Prostate gland (tissue), 2 donors: Measurements from ENCODE around the gene TJP1.

Source experiments
- CTCF ChIP-seq, 4 experiments: fragments of 200-600 bp in 2 of 4; fragments of 450-650 bp in 2 of 4; sonication (generic) in 2 of 4; IDR thresholded peaks; 1 replicate in 3 of 4; 2 replicates in 1 of 4; pipeline ENCODE4 v1.5.1; 2016 to 2019; ENCODE audit warnings: antibody characterized with exemption in 4 of 4, mild to moderate bottlenecking in 2 of 4, moderate library complexity in 2 of 4
- POLR2A ChIP-seq: fragments of 450-650 bp; IDR thresholded peaks from one replicate; pipeline ENCODE4 v1.6.1; 2016; ENCODE audit warnings: antibody characterized with exemption, mild to moderate bottlenecking

- TF ChIP-seq CTCF (IDR thresholded peaks at IDR 0.05): no peak
- no peak for TF ChIP-seq POLR2A
Measured at GRCh38 chr15:29818141-29818540, 4.1 kb downstream of the TJP1 start.
